ENCODE measurements around the gene EEF1G.

The EEF1G gene

DNA sequence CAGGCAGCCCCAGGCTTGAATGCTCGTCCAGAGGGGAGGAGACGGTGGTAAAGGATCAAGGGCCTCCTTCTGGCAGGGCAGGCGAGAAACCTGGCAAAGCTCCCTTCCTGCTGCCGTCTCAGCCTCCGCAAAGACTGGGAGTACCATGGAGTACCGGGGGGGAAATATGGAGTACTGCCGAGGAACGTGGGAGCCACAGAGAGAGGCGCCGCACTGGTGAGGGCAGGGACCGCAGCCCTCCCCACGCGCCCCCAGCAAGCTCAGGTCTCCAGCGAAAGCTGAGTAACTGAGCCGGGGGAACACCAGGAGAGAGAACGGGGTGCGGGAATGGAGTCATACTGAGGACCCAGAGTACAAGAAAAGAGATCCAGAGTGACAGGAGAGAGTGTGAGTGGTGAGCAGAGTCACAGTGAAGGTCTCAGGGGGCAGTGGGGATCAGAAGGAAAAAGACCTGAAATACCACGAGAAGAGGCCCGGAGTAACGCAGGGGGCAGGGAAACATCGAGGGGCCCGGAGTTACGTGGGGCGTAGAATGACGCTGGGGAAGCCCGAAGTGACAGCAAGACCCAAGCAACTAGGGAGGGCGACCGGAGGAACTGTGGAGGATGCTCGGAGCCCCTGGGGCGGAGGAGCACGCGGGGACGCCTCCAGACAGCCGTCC lies 38.1 kb upstream of the EEF1G start:
- H3K9me3 ChIP-seq (ENCODE audit: control insufficient read depth, insufficient read depth, low read length), result no peaks in the 10 kb centered on the region
- H3K4me3 ChIP-seq (ENCODE audit: low read depth, low read length), result peak overlapping the region; percentile 82
- no peaks in the 10 kb centered on the region for H3K36me3 ChIP-seq (ENCODE audit: control insufficient read depth, insufficient read depth, low read length)
- H3K9ac ChIP-seq (ENCODE audit: low read depth, low read length), result peak overlapping the region; percentile 65
- H3K27me3 ChIP-seq (ENCODE audit: control insufficient read depth, insufficient read depth, low read length), result peaks cover 11% of the 10 kb centered on the region
- no peaks in the 10 kb centered on the region for H3K4me1 ChIP-seq (ENCODE audit: control insufficient read depth, insufficient read depth, low read length)

DNA sequence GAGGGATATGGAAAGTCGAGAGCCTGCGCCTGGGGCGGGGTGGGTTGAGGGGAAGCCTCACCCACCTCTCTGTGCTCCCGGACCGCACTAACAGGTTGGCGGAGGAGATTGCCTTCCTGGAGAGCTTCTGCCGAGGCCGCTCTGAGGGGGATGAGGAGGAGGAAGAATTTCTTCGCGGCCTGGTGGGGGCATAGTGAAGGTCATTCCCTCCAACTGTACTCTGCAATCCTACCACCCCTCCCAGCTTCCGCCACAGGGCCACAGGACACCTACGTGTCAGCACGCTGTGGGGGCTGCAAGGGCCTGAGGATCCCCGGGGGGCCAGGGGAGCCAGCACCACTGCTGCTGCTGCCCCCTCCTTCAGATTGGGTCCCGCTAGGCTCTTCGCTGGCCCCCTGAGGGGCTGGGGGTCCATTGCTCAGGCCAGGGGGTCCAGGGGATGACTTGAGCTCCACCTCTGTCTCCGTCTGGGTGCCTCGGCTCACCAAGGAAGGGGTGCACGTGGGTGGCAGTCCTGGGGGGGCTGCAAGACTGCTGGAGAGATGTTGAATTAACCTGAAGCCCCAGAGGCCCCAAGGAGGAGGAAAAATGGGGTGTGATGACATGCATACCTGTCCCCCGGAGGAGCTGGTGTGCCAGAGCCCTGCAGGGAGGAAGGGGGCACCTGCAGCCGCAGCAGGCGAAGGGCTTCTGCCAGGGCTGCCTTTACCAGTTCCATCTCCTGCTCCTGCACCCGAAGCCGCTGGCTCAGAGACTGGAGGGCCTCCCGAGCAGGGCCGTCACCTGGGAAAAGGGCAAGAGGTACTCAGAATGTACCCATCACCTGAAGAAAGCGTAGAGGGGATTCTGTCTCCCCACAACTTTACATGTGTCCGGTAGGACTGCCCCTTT lies 37.4 kb upstream of the EEF1G start:
- no peaks in the 10 kb centered on the region for H3K36me3 ChIP-seq (ENCODE audit: control insufficient read depth, insufficient read depth, low read length)
- no peak overlapping the region for H3K9ac ChIP-seq (ENCODE audit: low read depth, low read length)
- no peaks in the 10 kb centered on the region for H3K9me3 ChIP-seq (ENCODE audit: control insufficient read depth, insufficient read depth, low read length)
- no peaks in the 10 kb centered on the region for H3K4me1 ChIP-seq (ENCODE audit: control insufficient read depth, insufficient read depth, low read length)
- H3K4me3 ChIP-seq (ENCODE audit: low read depth, low read length), result peak overlapping the region; percentile 82
- peaks cover 11% of the 10 kb centered on the region for H3K27me3 ChIP-seq (ENCODE audit: control insufficient read depth, insufficient read depth, low read length)

GRCh38 chr11:62610403-62610802 lies 36.7 kb upstream of the EEF1G start:
- peaks cover 2% of the 10 kb centered on the region for H3K36me3 ChIP-seq (ENCODE audit: control insufficient read depth, insufficient read depth, low read length)
- no peak overlapping the region for H3K4me3 ChIP-seq (ENCODE audit: low read depth, low read length)
- H3K9me3 ChIP-seq (ENCODE audit: control insufficient read depth, insufficient read depth, low read length), result no peaks in the 10 kb centered on the region
- H3K27me3 ChIP-seq (ENCODE audit: control insufficient read depth, insufficient read depth, low read length), result peaks cover 11% of the 10 kb centered on the region
- no peak overlapping the region for H3K9ac ChIP-seq (ENCODE audit: low read depth, low read length)
- no peaks in the 10 kb centered on the region for H3K4me1 ChIP-seq (ENCODE audit: control insufficient read depth, insufficient read depth, low read length)

DNA sequence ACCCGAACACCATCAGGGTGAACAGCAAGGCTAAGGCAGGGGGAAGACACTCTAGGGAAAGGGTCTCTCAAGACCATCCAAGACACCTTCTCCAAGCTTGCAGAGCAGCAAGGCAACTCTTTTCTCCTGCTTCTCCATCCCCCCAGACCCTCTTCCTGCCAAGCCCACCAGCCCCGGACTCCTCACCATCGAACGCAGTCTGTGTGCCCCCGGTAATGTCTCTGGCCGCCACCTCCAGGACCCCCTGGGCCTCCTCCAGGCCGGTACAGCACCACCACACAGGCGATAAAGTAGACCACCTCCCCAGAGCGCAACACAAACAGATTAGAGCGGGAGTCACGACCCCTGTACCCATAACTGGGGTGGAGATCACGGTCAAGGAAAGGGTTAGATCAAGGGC lies 35.1 kb upstream of the EEF1G start:
- H3K9me3 ChIP-seq (ENCODE audit: control insufficient read depth, insufficient read depth, low read length), result no peaks in the 10 kb centered on the region
- H3K4me3 ChIP-seq (ENCODE audit: low read depth, low read length), result no peak overlapping the region
- H3K36me3 ChIP-seq (ENCODE audit: control insufficient read depth, insufficient read depth, low read length), result peaks cover 3% of the 10 kb centered on the region
- H3K27me3 ChIP-seq (ENCODE audit: control insufficient read depth, insufficient read depth, low read length), result peaks cover 17% of the 10 kb centered on the region
- H3K9ac ChIP-seq (ENCODE audit: low read depth, low read length), result no peak overlapping the region
- H3K4me1 ChIP-seq (ENCODE audit: control insufficient read depth, insufficient read depth, low read length), result no peaks in the 10 kb centered on the region

DNA sequence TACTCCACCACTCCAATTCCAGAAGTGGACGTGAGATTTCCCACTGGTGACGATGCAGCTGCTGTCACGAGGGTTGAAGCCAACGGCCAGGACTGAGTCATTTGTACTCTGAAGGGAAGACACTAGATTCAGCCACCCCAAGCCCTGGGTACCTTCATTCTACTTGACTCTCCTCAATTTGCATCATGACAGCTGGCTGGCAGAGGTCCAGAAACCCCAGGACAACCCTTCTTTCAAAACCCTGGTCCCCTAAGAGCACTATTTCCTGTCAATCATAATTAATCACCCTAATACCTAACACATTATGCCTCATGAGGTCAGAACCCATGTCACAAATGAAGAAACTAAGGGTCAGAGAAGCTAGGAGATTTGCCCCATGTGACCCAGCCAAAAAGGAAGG lies 34.0 kb upstream of the EEF1G start:
- Histone ChIP-seq H3K9ac (ENCODE audit: low read depth, low read length) (no peak overlapping the region), H3K36me3 (ENCODE audit: control insufficient read depth, insufficient read depth, low read length) (peaks cover 3% of the 10 kb centered on the region), H3K4me1 (ENCODE audit: control insufficient read depth, insufficient read depth, low read length) (no peaks in the 10 kb centered on the region), H3K27me3 (ENCODE audit: control insufficient read depth, insufficient read depth, low read length) (peaks cover 27% of the 10 kb centered on the region), H3K4me3 (ENCODE audit: low read depth, low read length) (no peak overlapping the region), H3K9me3 (ENCODE audit: control insufficient read depth, insufficient read depth, low read length) (no peaks in the 10 kb centered on the region)

DNA sequence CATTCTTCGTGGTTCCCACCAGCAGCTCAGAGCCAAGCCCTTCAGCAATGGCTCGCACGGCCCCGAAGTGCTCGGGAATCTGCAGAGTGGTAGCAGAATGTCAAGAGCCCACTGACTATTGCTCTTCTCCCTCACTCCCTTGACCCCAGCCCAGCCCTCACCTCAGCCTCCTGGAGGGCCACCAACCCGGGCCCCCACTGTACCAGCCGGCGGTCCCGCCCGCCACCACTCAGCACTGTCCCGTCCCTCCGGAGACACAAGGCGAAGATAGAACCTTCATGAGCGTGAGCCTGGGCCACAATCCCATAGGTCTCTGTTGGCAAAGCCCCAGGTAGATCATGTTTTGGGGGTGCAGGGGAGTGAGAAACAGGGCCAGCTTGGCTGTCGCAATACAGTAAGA lies 32.2 kb upstream of the EEF1G start:
- H3K4me3 ChIP-seq (ENCODE audit: low read depth, low read length), result no peak overlapping the region
- H3K27me3 ChIP-seq (ENCODE audit: control insufficient read depth, insufficient read depth, low read length), result peaks cover 20% of the 10 kb centered on the region
- no peaks in the 10 kb centered on the region for H3K4me1 ChIP-seq (ENCODE audit: control insufficient read depth, insufficient read depth, low read length)
- no peak overlapping the region for H3K9ac ChIP-seq (ENCODE audit: low read depth, low read length)
- H3K36me3 ChIP-seq (ENCODE audit: control insufficient read depth, insufficient read depth, low read length), result peaks cover 3% of the 10 kb centered on the region
- H3K9me3 ChIP-seq (ENCODE audit: control insufficient read depth, insufficient read depth, low read length), result no peaks in the 10 kb centered on the region

- H3K4me1 ChIP-seq (ENCODE audit: control insufficient read depth, insufficient read depth, low read length), result peaks cover under 1% of the 10 kb centered on the region
- peaks cover 19% of the 10 kb centered on the region for H3K27me3 ChIP-seq (ENCODE audit: control insufficient read depth, insufficient read depth, low read length)
- H3K36me3 ChIP-seq (ENCODE audit: control insufficient read depth, insufficient read depth, low read length), result peaks cover 3% of the 10 kb centered on the region
- no peak overlapping the region for H3K9ac ChIP-seq (ENCODE audit: low read depth, low read length)
- H3K4me3 ChIP-seq (ENCODE audit: low read depth, low read length), result no peak overlapping the region
- H3K9me3 ChIP-seq (ENCODE audit: control insufficient read depth, insufficient read depth, low read length), result no peaks in the 10 kb centered on the region
Measured at GRCh38 chr11:62605467-62605866, 31.8 kb upstream of the EEF1G start.

GRCh38 chr11:62604460-62605120 lies 30.9 kb upstream of the EEF1G start:
- peaks cover 5% of the 10 kb centered on the region for H3K36me3 ChIP-seq (ENCODE audit: control insufficient read depth, insufficient read depth, low read length)
- no peak overlapping the region for H3K4me3 ChIP-seq (ENCODE audit: low read depth, low read length)
- no peaks in the 10 kb centered on the region for H3K9me3 ChIP-seq (ENCODE audit: control insufficient read depth, insufficient read depth, low read length)
- H3K4me1 ChIP-seq (ENCODE audit: control insufficient read depth, insufficient read depth, low read length), result peaks cover 9% of the 10 kb centered on the region
- H3K9ac ChIP-seq (ENCODE audit: low read depth, low read length), result peak overlapping the region; percentile 47
- H3K27me3 ChIP-seq (ENCODE audit: control insufficient read depth, insufficient read depth, low read length), result peaks cover 17% of the 10 kb centered on the region

- peaks cover 5% of the 10 kb centered on the region for H3K36me3 ChIP-seq (ENCODE audit: control insufficient read depth, insufficient read depth, low read length)
- H3K9ac ChIP-seq (ENCODE audit: low read depth, low read length), result no peak overlapping the region
- no peaks in the 10 kb centered on the region for H3K9me3 ChIP-seq (ENCODE audit: control insufficient read depth, insufficient read depth, low read length)
- H3K4me3 ChIP-seq (ENCODE audit: low read depth, low read length), result no peak overlapping the region
- peaks cover 11% of the 10 kb centered on the region for H3K4me1 ChIP-seq (ENCODE audit: control insufficient read depth, insufficient read depth, low read length)
- H3K27me3 ChIP-seq (ENCODE audit: control insufficient read depth, insufficient read depth, low read length), result peaks cover 17% of the 10 kb centered on the region
Measured at GRCh38 chr11:62603776-62604299, 30.1 kb upstream of the EEF1G start.

DNA sequence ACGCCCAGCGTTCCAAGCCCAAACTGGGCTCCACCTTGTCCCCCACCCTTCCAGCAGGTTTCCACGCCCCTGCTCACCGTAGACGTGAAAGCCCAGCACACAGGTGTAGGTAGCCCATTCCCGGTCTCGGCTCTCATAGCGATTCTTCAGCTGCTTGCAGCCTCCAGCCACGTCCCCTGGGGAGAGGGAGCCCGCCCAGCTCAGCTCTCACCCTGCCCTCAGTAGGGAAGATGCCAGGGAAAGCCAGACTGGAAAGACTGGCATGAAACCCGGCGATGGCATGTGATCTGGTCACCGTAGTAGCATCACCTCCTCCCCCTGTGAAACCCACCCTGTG lies 29.3 kb upstream of the EEF1G start:
- peaks cover 11% of the 10 kb centered on the region for H3K4me1 ChIP-seq (ENCODE audit: control insufficient read depth, insufficient read depth, low read length)
- H3K36me3 ChIP-seq (ENCODE audit: control insufficient read depth, insufficient read depth, low read length), result peaks cover 9% of the 10 kb centered on the region
- H3K27me3 ChIP-seq (ENCODE audit: control insufficient read depth, insufficient read depth, low read length), result peaks cover 17% of the 10 kb centered on the region
- no peak overlapping the region for H3K9ac ChIP-seq (ENCODE audit: low read depth, low read length)
- H3K4me3 ChIP-seq (ENCODE audit: low read depth, low read length), result peak overlapping the region; percentile 86
- H3K9me3 ChIP-seq (ENCODE audit: control insufficient read depth, insufficient read depth, low read length), result no peaks in the 10 kb centered on the region

DNA sequence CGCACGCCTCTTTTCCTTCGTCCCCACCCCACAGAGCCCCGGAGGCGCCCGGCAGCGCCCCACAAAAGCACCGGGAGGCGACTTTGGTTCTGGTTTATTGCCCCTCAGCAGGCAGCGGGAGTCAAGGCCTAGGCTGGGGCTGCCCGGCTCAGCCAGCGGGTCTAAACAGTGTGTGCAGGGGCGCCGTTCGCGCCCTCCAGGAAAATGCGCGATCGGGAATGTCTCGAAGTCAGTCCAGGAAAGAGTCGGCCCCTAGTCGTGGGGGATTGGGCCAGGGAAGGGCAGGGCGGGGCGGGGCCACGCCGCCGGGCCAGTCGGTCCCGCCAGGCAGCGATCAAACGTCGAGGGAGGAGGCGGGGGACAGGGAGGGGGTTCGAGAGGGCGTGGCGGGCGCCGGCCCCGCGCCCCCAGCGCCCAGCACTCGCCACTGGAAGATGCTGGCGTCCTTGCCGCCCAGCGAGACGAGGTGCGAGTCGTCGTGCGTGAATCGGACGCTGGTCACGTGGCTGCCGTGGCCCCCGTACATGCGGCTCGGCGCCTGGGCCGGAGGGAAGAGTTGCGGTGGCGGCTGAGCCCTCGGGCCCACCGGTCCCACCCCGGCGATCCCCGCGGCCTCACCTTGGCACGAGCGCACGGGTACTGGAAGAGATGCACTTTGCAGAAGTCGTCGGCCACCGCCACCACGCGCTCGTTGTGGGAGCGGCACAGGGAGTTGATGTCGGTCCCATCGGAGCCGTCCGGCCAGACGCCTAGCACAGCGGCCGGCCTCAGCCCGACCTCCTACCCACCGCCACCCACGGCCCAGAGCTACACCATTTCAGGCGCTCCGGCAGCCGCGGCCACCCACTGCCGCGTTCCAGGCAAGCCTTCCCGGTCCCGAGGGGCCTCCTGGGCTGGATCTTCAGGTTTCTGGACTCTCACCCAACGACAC lies 28.7 kb upstream of the EEF1G start:
- Histone ChIP-seq H3K27me3 (ENCODE audit: control insufficient read depth, insufficient read depth, low read length) (peaks cover 17% of the 10 kb centered on the region), H3K36me3 (ENCODE audit: control insufficient read depth, insufficient read depth, low read length) (peaks cover 16% of the 10 kb centered on the region), H3K9me3 (ENCODE audit: control insufficient read depth, insufficient read depth, low read length) (no peaks in the 10 kb centered on the region), H3K4me3 (ENCODE audit: low read depth, low read length) (peak overlapping the region; percentile 86), H3K9ac (ENCODE audit: low read depth, low read length) (peak overlapping the region; percentile 48), H3K4me1 (ENCODE audit: control insufficient read depth, insufficient read depth, low read length) (peaks cover 11% of the 10 kb centered on the region)

Data from iPS-15b (cell line).